Liver (tissue), 3 donors: ENCODE results near the gene KIFC3.

Source experiments
- ATF3 ChIP-seq: IDR thresholded peaks from 2 replicates; pipeline ENCODE4 v1.6.1; 2016; ENCODE audit warnings: antibody characterized with exemption
- CTCF ChIP-seq: fragments of 150-350 bp; IDR thresholded peaks from 2 replicates; pipeline ENCODE4 v1.5.1; 2017; ENCODE audit warnings: improper control_type of control experiment, low read depth, low read length; ENCODE audit not compliant: missing input control
- FOXA2 ChIP-seq: IDR thresholded peaks from 2 replicates; pipeline ENCODE4 v1.6.1; 2016; ENCODE audit warnings: antibody characterized with exemption
- JUND ChIP-seq, 2 donors: IDR thresholded peaks; 2 replicates each; pipeline ENCODE4 v1.6.1; 2016; ENCODE audit warnings: antibody characterized with exemption in 2 of 2
- MAX ChIP-seq: IDR thresholded peaks from 2 replicates; pipeline ENCODE4 v1.6.1; 2016; ENCODE audit warnings: antibody characterized with exemption
- TAF1 ChIP-seq: conservative IDR thresholded peaks from 2 replicates; pipeline ENCODE4 v1.6.1; 2016; ENCODE audit warnings: antibody characterized with exemption, mild to moderate bottlenecking
- ZBTB33 ChIP-seq: IDR thresholded peaks from 2 replicates; pipeline ENCODE4 v1.6.1; 2016; ENCODE audit warnings: antibody characterized with exemption
- TF ChIP-seq, protein P1 (sequence below): IDR thresholded peaks from 2 replicates; pipeline ENCODE4 v1.6.1; 2016; ENCODE audit warnings: antibody characterized with exemption, mild to moderate bottlenecking
- donor health status: healthy.
- donor health status: healthy.

GRCh38 chr16:57709663-57710062 is 92.6 kb downstream of the KIFC3 start:
- TF ChIP-seq CTCF: no peak
- TF ChIP-seq, protein P1, sequence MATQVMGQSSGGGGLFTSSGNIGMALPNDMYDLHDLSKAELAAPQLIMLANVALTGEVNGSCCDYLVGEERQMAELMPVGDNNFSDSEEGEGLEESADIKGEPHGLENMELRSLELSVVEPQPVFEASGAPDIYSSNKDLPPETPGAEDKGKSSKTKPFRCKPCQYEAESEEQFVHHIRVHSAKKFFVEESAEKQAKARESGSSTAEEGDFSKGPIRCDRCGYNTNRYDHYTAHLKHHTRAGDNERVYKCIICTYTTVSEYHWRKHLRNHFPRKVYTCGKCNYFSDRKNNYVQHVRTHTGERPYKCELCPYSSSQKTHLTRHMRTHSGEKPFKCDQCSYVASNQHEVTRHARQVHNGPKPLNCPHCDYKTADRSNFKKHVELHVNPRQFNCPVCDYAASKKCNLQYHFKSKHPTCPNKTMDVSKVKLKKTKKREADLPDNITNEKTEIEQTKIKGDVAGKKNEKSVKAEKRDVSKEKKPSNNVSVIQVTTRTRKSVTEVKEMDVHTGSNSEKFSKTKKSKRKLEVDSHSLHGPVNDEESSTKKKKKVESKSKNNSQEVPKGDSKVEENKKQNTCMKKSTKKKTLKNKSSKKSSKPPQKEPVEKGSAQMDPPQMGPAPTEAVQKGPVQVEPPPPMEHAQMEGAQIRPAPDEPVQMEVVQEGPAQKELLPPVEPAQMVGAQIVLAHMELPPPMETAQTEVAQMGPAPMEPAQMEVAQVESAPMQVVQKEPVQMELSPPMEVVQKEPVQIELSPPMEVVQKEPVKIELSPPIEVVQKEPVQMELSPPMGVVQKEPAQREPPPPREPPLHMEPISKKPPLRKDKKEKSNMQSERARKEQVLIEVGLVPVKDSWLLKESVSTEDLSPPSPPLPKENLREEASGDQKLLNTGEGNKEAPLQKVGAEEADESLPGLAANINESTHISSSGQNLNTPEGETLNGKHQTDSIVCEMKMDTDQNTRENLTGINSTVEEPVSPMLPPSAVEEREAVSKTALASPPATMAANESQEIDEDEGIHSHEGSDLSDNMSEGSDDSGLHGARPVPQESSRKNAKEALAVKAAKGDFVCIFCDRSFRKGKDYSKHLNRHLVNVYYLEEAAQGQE: no peak
- no peak for TF ChIP-seq MAX
- peak in 1 of 2 donors; percentile 30 for TF ChIP-seq JUND (IDR thresholded peaks at IDR 0.05)
- no peak for TF ChIP-seq TAF1
- peak; percentile 51 for TF ChIP-seq FOXA2
- no peak for TF ChIP-seq ZBTB33
- peak; percentile 73 for TF ChIP-seq ATF3
